Lung (tissue), 12 donors: ENCODE results near the gene PPP1R3E. TPM values are rescaled to one million over a fixed set of nuclear protein-coding genes. Genes with fewer than 3 reads are reported as not detected.
"Not testable (repeated sequence)": the region's sequence is repeated elsewhere in the genome, so short reads cannot be mapped to it uniquely, and the experiment has no call there.

Source experiments
- ATAC-seq: fragments of 200-7000 bp; cut with Tn5 transposase; one replicate; pipeline ENCODE4 v1.9.1; 2020; ENCODE audit warnings: moderate number of reproducible peaks; ENCODE audit not compliant: insufficient read depth, low FRiP score
- DNase-seq, 3 donors: peaks; one replicate each; pipeline ENCODE4 v3.0.0-alpha.2; 2013 to 2017
- H3K27ac ChIP-seq, 2 donors: one replicate each; pipeline ENCODE4 v1.5.1; 2013; ENCODE audit warnings: mild to moderate bottlenecking in 2 of 2, moderate library complexity in 2 of 2, control low read depth in 1 of 2, inconsistent platforms in 1 of 2, low read depth in 1 of 2, low read length in 1 of 2
- H3K27me3 ChIP-seq, 3 donors: one replicate each; pipeline ENCODE4 v1.5.1; 2013; ENCODE audit warnings: low read length in 2 of 3; ENCODE audit not compliant: control insufficient read depth in 3 of 3, insufficient read depth in 3 of 3
- H3K36me3 ChIP-seq, 4 donors: one replicate each; pipeline ENCODE4 v1.5.1; 2013; ENCODE audit warnings: low read length in 4 of 4, mild to moderate bottlenecking in 1 of 4, moderate library complexity in 1 of 4; ENCODE audit not compliant: control insufficient read depth in 4 of 4, insufficient read depth in 4 of 4
- H3K4me1 ChIP-seq, 5 donors: one replicate each; pipeline ENCODE4 v1.5.1; 2013; ENCODE audit warnings: low read length in 5 of 5, mild to moderate bottlenecking in 2 of 5, moderate library complexity in 1 of 5; ENCODE audit not compliant: control insufficient read depth in 5 of 5, insufficient read depth in 5 of 5
- H3K4me3 ChIP-seq: one replicate; pipeline ENCODE4 v1.5.1; 2013; ENCODE audit warnings: mild to moderate bottlenecking, control low read depth, moderate library complexity
- H3K9ac ChIP-seq, 2 donors: one replicate each; pipeline ENCODE4 v1.5.1; 2013; ENCODE audit warnings: low read length in 2 of 2, control low read depth in 1 of 2; ENCODE audit not compliant: insufficient read depth in 1 of 2
- H3K9me3 ChIP-seq, 4 donors: one replicate each; pipeline ENCODE4 v1.5.1; 2013; ENCODE audit warnings: low read length in 3 of 4, mild to moderate bottlenecking in 1 of 4, moderate library complexity in 1 of 4; ENCODE audit not compliant: control insufficient read depth in 4 of 4, insufficient read depth in 3 of 4
- WGBS, 2 donors: extraction: QIAGEN DNeasy Blood & Tissue Kit; methylation state at CpG; one replicate each; pipeline ENCODE4 v1.1.7; 2013; 5-methylcytosine and 5-hydroxymethylcytosine counted together
- polyA plus RNA-seq, 2 donors: library from polyadenylated mRNA; stranded (reverse); fragments of 200-250 nt; gene quantifications; one replicate each; pipeline ENCODE4 v1.2.1, GENCODE V29; 2013
- total RNA-seq, 2 donors: library from RNA; depleted of rRNA in 1 of 2; stranded (reverse); fragments of >200 nt in 1 of 2; gene quantifications; one replicate each; pipeline ENCODE4 v1.2.1, GENCODE V29; 2014 to 2021
- TF ChIP-seq, protein P1 (sequence below): IDR thresholded peaks from 2 replicates; pipeline ENCODE4 v1.5.1; 2012; ENCODE audit warnings: mild to moderate bottlenecking; ENCODE audit errors: control extremely low read depth, extremely low read depth
- donor health status: control.
- donor health status: control.
- donor health status: Bipolar disorder and iron deficiency.
- donor health status: healthy.
- donor health status: DM: yes; HTN: yes; CAD: no.

PPP1R3E gene
- total and polyA plus RNA-seq, 4 donors, result 7.1 to 16.4 (median 11.0) TPM

DNA sequence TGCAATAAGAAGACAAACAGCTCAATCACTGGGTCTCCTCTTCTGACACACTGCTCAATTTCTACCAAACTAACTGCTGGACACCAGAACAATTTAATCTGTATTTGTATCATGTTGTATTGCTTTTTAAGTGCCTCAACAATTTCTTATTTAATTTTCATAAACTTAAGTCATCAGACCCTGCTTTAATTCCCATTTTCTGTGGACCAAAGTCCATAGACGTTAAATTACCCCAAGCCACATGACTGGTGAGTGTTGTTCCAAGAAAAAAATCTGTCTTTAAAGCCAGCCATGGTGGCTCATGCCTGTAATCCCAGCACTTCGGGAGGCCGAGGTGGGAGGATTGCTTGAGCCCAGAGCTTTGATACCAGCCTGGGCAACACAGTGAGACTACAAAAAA, 25.5 kb downstream of the PPP1R3E start:
- Histone ChIP-seq H3K4me3 (no peak overlapping the region), H3K4me1 (no peaks in the 10 kb centered on the region), H3K9me3 (peaks cover 0 to 1% (median 0%) of the 10 kb centered on the region in 4 donors), H3K27me3 (no peaks in the 10 kb centered on the region), H3K27ac (no peak overlapping the region), H3K36me3 (peaks cover 0 to 13% (median 10%) of the 10 kb centered on the region in 4 donors), H3K9ac (no peak overlapping the region)
- DNase-seq (no peak), ATAC-seq (no peak)
- 91 to 92% methylated on average over 3 of the region's 3 CpGs for WGBS, 2 donors
- TF ChIP-seq, protein P1, sequence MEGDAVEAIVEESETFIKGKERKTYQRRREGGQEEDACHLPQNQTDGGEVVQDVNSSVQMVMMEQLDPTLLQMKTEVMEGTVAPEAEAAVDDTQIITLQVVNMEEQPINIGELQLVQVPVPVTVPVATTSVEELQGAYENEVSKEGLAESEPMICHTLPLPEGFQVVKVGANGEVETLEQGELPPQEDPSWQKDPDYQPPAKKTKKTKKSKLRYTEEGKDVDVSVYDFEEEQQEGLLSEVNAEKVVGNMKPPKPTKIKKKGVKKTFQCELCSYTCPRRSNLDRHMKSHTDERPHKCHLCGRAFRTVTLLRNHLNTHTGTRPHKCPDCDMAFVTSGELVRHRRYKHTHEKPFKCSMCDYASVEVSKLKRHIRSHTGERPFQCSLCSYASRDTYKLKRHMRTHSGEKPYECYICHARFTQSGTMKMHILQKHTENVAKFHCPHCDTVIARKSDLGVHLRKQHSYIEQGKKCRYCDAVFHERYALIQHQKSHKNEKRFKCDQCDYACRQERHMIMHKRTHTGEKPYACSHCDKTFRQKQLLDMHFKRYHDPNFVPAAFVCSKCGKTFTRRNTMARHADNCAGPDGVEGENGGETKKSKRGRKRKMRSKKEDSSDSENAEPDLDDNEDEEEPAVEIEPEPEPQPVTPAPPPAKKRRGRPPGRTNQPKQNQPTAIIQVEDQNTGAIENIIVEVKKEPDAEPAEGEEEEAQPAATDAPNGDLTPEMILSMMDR, result no peak

DNA sequence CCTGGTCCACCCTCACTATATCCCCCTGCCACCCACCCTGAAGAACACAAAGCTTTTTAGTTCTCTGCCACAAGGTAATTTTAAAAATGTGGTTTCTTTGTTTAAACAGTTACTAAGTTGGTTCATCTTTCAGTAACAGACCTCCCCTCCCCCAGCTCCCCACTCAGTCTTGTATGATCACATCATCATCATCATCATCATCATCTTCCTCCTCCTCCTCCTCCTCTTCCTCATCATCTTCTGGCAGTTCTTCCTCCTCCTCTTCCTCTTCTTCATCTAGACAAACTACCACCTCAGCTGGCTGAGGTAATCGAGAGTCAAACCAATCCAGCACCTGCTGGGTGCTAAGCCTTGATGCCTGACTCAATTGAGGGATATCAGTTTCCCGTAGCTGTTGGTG, 27.2 kb downstream of the PPP1R3E start:
- no peak for DNase-seq
- WGBS, 2 donors, result 93 to 95% methylated on average over 2 of the region's 2 CpGs
- Histone ChIP-seq H3K27me3 (no peaks in the 10 kb centered on the region), H3K4me1 (no peaks in the 10 kb centered on the region), H3K9ac (no peak overlapping the region), H3K36me3 (peaks cover 0 to 13% (median 9%) of the 10 kb centered on the region in 4 donors), H3K27ac (no peak overlapping the region), H3K4me3 (no peak overlapping the region), H3K9me3 (peaks cover 0 to 1% (median 0%) of the 10 kb centered on the region in 4 donors)
- ATAC-seq, result no peak
- TF ChIP-seq, protein P1, result no peak

DNA sequence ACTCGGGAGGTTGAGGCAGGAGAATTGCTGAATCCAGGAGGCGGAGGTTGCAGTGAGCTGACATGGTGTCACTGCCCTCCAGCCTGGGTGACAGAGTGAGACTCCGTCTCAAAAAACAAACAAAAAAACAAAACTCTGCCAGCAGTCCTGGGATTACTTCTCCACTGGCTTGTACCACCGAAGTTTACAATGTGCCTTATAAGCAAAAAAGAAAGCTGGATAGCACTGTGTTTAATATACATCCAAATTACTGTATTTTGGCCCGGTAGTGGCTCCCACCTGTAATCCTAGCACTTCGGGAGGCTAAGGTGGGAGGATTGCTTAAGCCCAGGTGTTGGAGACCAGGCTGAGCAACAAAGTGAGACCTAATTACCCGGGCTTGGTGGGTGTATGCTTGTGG, 33.5 kb downstream of the PPP1R3E start:
- DNase-seq, result no peak
- Histone ChIP-seq H3K4me3 (no peak overlapping the region), H3K36me3 (no peaks in the 10 kb centered on the region), H3K27me3 (no peaks in the 10 kb centered on the region), H3K9me3 (no peaks in the 10 kb centered on the region), H3K4me1 (no peaks in the 10 kb centered on the region), H3K27ac (no peak overlapping the region), H3K9ac (no peak overlapping the region)
- 90 to 94% methylated on average over 7 of the region's 7 CpGs for WGBS, 2 donors
- ATAC-seq, result no peak
- TF ChIP-seq, protein P1, result no peak

DNA sequence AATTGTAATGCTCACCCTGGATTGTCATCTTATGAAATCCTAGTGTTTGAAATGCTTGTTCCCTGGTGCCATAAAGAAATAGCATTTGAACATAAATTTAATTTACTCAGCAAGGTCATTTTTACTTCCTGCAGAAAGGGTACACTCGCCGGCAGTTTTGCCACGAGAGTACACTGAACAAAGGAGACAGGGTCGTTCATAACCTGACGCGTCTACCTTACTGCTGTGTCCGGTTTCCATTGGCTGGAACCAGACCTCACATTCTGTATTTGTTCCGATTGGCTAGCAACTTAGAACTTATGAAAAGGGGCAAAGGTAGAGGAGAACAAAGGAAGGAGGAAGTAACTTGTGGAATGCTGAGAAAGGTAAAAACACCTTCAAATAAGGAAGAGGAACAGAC, 41.8 kb downstream of the PPP1R3E start:
- not testable (repeated sequence) for H3K9ac ChIP-seq, H3K4me1 ChIP-seq, H3K36me3 ChIP-seq, H3K27me3 ChIP-seq, H3K9me3 ChIP-seq, H3K4me3 ChIP-seq, H3K27ac ChIP-seq, ATAC-seq, DNase-seq
- 77 to 79% methylated on average over 8 of the region's 8 CpGs for WGBS, 2 donors
